ENCODE measurements around the gene SMS.

Gene SMS

DNA sequence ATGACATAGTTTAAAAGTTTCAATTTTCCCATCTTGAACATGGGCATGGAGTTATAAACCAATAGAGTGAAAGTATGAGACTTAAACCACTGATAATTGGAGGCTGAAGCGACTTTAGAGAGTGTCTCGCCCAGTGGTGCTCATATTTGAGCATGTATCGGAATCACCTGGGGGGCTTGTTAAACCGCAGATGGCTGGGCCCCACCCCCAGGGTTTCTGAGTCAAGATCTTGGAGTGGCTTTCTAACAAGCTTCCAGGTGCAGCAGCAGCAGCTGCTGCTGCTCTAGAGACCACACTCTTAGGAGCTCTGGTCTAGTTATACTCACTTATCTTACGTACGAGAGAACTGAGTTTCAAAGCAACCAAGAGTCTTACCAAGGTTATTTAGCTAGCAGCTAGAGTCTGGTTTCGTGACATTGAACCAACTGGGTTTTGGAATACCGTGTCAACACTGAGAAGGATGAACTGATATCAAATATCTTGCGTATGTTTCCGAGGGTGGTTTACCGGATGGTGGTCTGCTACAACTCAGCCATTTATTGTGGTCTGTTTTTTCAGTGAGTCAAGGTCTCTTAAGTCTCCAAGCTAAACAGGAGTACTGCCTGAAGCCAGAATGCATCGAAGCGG lies 97.5 kb downstream of the SMS start:
- no peak for DNase-seq (ENCODE audit: low read depth)

DNA sequence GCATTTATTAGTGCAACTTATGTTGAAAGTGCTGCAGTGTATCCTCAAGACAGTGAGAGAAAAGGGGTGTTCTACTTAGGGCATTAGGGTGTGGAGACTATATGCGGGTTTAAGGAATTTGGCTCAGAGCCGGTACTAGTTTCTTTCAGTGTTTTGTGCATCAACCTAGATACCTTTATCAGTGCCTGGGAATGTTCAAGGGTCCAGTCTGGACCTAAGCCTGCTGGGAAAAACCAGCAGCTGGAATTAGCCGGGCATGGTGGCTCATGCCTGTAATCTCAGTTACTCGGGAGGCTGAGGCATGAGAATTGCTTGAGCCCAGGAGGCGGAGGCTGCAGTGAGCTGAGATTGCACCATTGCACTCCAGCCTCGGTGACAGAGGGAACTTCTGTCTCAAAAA lies 99.0 kb downstream of the SMS start:
- DNase-seq (ENCODE audit: low read depth), result no peak

DNA sequence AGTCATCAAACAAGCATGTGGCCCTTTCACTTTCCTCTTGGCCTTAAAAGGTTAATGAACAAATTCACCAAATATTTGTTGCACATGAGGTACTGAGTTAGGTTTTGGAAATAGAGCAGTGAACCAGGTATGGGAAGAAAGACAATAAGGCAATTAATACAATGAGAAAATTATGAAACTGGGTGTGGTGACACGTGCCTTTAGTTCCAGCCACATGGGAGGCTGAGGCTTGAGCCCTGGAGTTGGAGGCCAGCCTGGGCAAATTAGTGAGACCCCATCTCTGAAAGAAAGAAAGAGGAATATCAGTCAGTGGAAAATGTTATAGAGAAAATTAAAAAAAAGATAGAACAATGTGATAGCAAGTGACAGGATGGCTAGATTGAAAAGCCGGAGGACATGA lies 99.7 kb downstream of the SMS start:
- no peak for DNase-seq (ENCODE audit: low read depth)

DNA sequence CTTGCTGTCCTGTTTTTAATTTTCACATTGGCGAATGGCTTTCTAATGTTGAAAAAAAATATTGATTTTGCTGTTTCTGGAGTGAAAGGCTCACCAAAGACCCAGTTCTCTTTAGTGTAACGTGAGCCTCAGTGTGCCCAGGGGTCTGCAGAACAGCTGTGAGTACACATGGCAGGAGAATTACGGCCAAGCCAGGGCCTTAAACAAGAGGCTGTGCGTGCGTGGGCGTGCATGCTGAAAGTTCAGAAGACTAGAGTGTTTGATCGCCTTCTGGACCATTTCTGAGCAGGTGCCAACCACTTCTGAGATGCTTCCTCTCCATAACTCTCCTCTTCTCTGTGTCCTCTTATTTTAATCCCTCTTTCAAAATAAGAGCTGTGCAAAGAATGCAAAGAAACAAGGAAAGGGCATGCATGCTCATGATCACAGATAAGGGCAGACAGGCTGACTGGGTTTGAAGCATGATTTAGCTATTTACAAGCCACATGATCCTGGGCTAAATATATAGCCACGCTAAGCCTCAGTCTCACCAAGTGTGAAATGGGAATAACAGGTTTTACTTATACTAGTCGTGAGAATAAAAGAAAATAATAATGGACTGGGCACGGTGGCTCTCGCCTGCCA lies 101.5 kb downstream of the SMS start:
- DNase-seq (ENCODE audit: low read depth), result no peak

- DNase-seq (ENCODE audit: low read depth), result no peak
Observed at GRCh38 chrX:22043872-22044271, 103.4 kb downstream of the SMS start.
